ENCODE measurements around the gene UQCRFS1. TPM values are rescaled to one million over a fixed set of nuclear protein-coding genes. Genes with fewer than 3 reads are reported as not detected.

UQCRFS1 gene
- total and polyA plus RNA-seq, 3 donors from 2014 or later = 35.9 to 64.2 (median 37.4) TPM

DNA sequence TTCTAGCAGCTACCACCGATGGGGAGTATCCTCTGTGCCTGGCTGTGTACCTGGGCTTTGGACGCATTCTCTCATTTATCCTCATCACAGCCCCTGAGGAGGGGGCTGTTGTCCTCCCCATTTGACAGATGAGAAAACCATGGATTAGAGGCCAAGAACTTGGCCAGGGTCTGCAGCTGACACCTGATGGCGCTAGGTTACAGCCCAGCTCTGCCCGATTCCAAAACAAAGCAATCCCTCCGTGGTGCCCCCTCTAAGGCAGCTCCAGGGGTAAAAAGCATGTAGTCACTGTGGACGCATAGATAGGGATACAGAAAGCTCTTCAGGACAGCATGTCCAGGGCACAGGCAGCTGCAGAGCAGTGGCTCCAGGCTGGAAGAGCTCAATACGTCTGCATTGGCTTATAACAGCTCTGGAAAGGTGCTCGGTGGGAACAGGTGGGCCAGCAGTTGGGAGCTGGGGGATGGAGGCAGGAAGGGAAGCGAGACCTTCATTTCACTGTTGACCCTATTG lies 35.4 kb upstream of the UQCRFS1 start:
- 66 to 79% methylated on average over 7 to 9 of the region's 9 CpGs for WGBS, 2 donors
- intact Hi-C loops (cut with DNase I; ENCODE audit: low total_unique reads) = no loop called here
- no peaks in the 10 kb centered on the region for H3K36me3 ChIP-seq (ENCODE audit: low read depth, missing control alignments)
- no peak overlapping the region for H3K4me3 ChIP-seq
- H3K27ac ChIP-seq = no peak overlapping the region
- no peaks in the 10 kb centered on the region for H3K27me3 ChIP-seq
- no peak for DNase-seq
- no peaks in the 10 kb centered on the region for H3K4me1 ChIP-seq
- no peaks in the 10 kb centered on the region for H3K9me3 ChIP-seq
- TF ChIP-seq POLR2A (IDR thresholded peaks at IDR 0.05) = no peak

DNA sequence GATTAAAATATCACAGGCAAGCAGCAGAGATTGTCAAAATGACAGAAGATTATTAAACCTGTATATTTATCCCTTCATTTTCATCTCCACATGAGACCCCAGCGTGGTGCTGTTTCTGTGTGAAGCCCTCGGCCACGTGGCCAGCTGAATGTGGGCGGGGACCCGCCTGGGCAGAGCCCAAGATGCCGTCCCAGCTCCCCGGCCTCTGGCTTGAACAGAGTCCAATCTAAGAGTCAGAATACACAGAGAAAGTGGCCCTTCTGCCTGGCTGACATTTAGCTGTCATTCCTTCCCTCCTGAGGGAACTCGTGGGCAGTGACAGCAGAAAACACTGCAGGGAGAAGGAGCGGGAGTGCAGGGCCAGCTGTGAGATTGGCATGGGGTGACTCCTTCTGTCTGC lies 34.9 kb upstream of the UQCRFS1 start:
- no peak for DNase-seq
- H3K4me1 ChIP-seq = no peaks in the 10 kb centered on the region

DNA sequence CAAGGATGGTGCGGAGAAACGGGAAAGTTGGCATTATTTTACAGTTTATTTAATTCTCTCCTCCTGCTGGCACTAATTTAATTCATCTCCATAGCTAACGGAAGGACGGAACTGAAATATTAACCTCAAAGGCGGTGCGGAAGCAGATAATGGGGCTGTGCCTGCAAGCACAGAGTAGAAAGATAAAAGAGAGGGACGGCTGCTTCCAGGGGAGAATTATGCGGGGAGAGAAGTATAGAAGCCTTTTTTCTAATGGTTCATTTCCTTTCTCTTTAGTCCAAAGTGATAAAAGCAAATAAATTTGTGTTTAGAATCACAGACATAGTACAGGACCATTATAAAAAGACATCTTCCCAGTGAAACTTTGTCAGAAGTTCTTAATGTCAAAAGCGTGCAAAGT lies 34.5 kb upstream of the UQCRFS1 start:
- H3K9me3 ChIP-seq = no peaks in the 10 kb centered on the region
- WGBS, 2 donors = 54 to 59% methylated on average over 9 of the region's 9 CpGs
- H3K27me3 ChIP-seq = no peaks in the 10 kb centered on the region
- DNase-seq = no peak
- TF ChIP-seq POLR2A (IDR thresholded peaks at IDR 0.05) = no peak
- TF ChIP-seq, protein P1, sequence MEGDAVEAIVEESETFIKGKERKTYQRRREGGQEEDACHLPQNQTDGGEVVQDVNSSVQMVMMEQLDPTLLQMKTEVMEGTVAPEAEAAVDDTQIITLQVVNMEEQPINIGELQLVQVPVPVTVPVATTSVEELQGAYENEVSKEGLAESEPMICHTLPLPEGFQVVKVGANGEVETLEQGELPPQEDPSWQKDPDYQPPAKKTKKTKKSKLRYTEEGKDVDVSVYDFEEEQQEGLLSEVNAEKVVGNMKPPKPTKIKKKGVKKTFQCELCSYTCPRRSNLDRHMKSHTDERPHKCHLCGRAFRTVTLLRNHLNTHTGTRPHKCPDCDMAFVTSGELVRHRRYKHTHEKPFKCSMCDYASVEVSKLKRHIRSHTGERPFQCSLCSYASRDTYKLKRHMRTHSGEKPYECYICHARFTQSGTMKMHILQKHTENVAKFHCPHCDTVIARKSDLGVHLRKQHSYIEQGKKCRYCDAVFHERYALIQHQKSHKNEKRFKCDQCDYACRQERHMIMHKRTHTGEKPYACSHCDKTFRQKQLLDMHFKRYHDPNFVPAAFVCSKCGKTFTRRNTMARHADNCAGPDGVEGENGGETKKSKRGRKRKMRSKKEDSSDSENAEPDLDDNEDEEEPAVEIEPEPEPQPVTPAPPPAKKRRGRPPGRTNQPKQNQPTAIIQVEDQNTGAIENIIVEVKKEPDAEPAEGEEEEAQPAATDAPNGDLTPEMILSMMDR (IDR thresholded peaks at IDR 0.05) = no peak
- H3K27ac ChIP-seq = no peak overlapping the region
- no peak overlapping the region for H3K4me3 ChIP-seq
- no peaks in the 10 kb centered on the region for H3K4me1 ChIP-seq
- intact Hi-C loops (cut with DNase I; ENCODE audit: low total_unique reads) = no loop called here
- no peaks in the 10 kb centered on the region for H3K36me3 ChIP-seq (ENCODE audit: low read depth, missing control alignments)

More for the DNA sequence above, 34.9 kb upstream of the UQCRFS1 start:
- Histone ChIP-seq H3K27me3 (no peaks in the 10 kb centered on the region), H3K27ac (no peak overlapping the region), H3K4me3 (no peak overlapping the region), H3K9me3 (no peaks in the 10 kb centered on the region), H3K36me3 (ENCODE audit: low read depth, missing control alignments) (no peaks in the 10 kb centered on the region)
- intact Hi-C loops (cut with DNase I; ENCODE audit: low total_unique reads) = no loop called here
- TF ChIP-seq, protein P1 (IDR thresholded peaks at IDR 0.05) = no peak
- TF ChIP-seq POLR2A (IDR thresholded peaks at IDR 0.05) = no peak
- WGBS, 2 donors = 20 to 38% methylated on average over 9 of the region's 9 CpGs

GRCh38 chr19:29247051-29247450 lies 34.1 kb upstream of the UQCRFS1 start:
- DNase-seq = no peak
- WGBS, 2 donors = 74 to 91% methylated on average over 3 of the region's 3 CpGs
- TF ChIP-seq, protein P1 (IDR thresholded peaks at IDR 0.05) = no peak
- no peak for TF ChIP-seq POLR2A (IDR thresholded peaks at IDR 0.05)
- no peak overlapping the region for H3K27ac ChIP-seq
- H3K9me3 ChIP-seq = no peaks in the 10 kb centered on the region
- H3K36me3 ChIP-seq (ENCODE audit: low read depth, missing control alignments) = no peaks in the 10 kb centered on the region
- intact Hi-C loops (cut with DNase I; ENCODE audit: low total_unique reads) = no loop called here
- H3K27me3 ChIP-seq = no peaks in the 10 kb centered on the region
- no peak overlapping the region for H3K4me3 ChIP-seq
- no peaks in the 10 kb centered on the region for H3K4me1 ChIP-seq

GRCh38 chr19:29245215-29245614 lies 32.3 kb upstream of the UQCRFS1 start:
- H3K27me3 ChIP-seq = no peaks in the 10 kb centered on the region
- intact Hi-C loops (cut with DNase I; ENCODE audit: low total_unique reads) = no loop called here
- H3K9me3 ChIP-seq = no peaks in the 10 kb centered on the region
- H3K4me1 ChIP-seq = no peaks in the 10 kb centered on the region
- no peak overlapping the region for H3K4me3 ChIP-seq
- WGBS, 2 donors = 49 to 66% methylated on average over 6 of the region's 6 CpGs
- H3K27ac ChIP-seq = no peak overlapping the region
- no peak for TF ChIP-seq POLR2A (IDR thresholded peaks at IDR 0.05)
- TF ChIP-seq, protein P1 (IDR thresholded peaks at IDR 0.05) = no peak
- DNase-seq = peak; percentile 22
- no peaks in the 10 kb centered on the region for H3K36me3 ChIP-seq (ENCODE audit: low read depth, missing control alignments)
